ENCODE measurements around the gene PPP2CA. TPM values are rescaled to one million over a fixed set of nuclear protein-coding genes. Genes with fewer than 3 reads are reported as not detected.
"Not testable (repeated sequence)": the region's sequence is repeated elsewhere in the genome, so short reads cannot be mapped to it uniquely, and the experiment has no call there.

PPP2CA gene
- total RNA-seq, 2 donors from 2014 or later, result 45.9 to 194 TPM

- DNase-seq, result no peak
- H3K9me3 ChIP-seq, result no peaks in the 10 kb centered on the region
- no peaks in the 10 kb centered on the region for H3K36me3 ChIP-seq (replicated peaks in 1 of 2; ENCODE audit: insufficient read depth in 1 of 2, low read depth in 2 of 2)
- no peak overlapping the region for H3K27ac ChIP-seq
- no peaks in the 10 kb centered on the region for H3K4me1 ChIP-seq
- TF ChIP-seq POLR2A (IDR thresholded peaks at IDR 0.05) (no peak), CTCF (IDR thresholded peaks at IDR 0.05) (no peak)
- 80 to 81% methylated on average over 3 of the region's 3 CpGs for WGBS, 2 donors
- intact Hi-C loops (cut with DNase I), result no loop called here
- no peak overlapping the region for H3K4me3 ChIP-seq
- no peak for ATAC-seq
- no peaks in the 10 kb centered on the region for H3K27me3 ChIP-seq
Observed at GRCh38 chr5:134257176-134257575, 31.3 kb upstream of the PPP2CA start.

- ATAC-seq (no peak), DNase-seq (no peak)
- intact Hi-C loops (cut with DNase I), result no loop called here
- Histone ChIP-seq H3K4me3 (no peak overlapping the region), H3K9me3 (no peaks in the 10 kb centered on the region), H3K36me3 (replicated peaks in 1 of 2; ENCODE audit: insufficient read depth in 1 of 2, low read depth in 2 of 2) (no peaks in the 10 kb centered on the region), H3K4me1 (no peaks in the 10 kb centered on the region), H3K27me3 (no peaks in the 10 kb centered on the region), H3K27ac (no peak overlapping the region)
- WGBS, 2 donors, result 76 to 92% methylated on average over 1 to 2 of the region's 2 CpGs
- no peak for TF ChIP-seq POLR2A (IDR thresholded peaks at IDR 0.05)
- TF ChIP-seq CTCF (IDR thresholded peaks at IDR 0.05), result no peak
Observed at GRCh38 chr5:134255418-134256150, 29.7 kb upstream of the PPP2CA start.

- H3K27ac ChIP-seq; H3K36me3 ChIP-seq (replicated peaks in 1 of 2; ENCODE audit: insufficient read depth in 1 of 2, low read depth in 2 of 2); H3K27me3 ChIP-seq; DNase-seq; H3K4me1 ChIP-seq; H3K4me3 ChIP-seq; ATAC-seq; intact Hi-C loops (cut with DNase I); H3K9me3 ChIP-seq: not testable (repeated sequence)
- WGBS, 2 donors, result 89 to 91% methylated on average over 8 of the region's 8 CpGs
Observed at GRCh38 chr5:134253368-134254153, 27.7 kb upstream of the PPP2CA start.

GRCh38 chr5:134252671-134253070, 26.8 kb upstream of the PPP2CA start:
- Histone ChIP-seq H3K27me3 (no peaks in the 10 kb centered on the region), H3K27ac (no peak overlapping the region), H3K4me3 (no peak overlapping the region), H3K36me3 (replicated peaks in 1 of 2; ENCODE audit: insufficient read depth in 1 of 2, low read depth in 2 of 2) (no peaks in the 10 kb centered on the region), H3K4me1 (no peaks in the 10 kb centered on the region), H3K9me3 (no peaks in the 10 kb centered on the region)
- peak; percentile 38 for ATAC-seq
- TF ChIP-seq POLR2A (IDR thresholded peaks at IDR 0.05) (no peak), CTCF (IDR thresholded peaks at IDR 0.05) (no peak)
- 53 to 65% methylated on average over 5 of the region's 5 CpGs for WGBS, 2 donors
- DNase-seq, result peak in 1 of 4 donors; percentile 12
- intact Hi-C loops (cut with DNase I), result no loop called here

- Histone ChIP-seq H3K4me1 (no peaks in the 10 kb centered on the region), H3K27ac (no peak overlapping the region), H3K9me3 (no peaks in the 10 kb centered on the region), H3K36me3 (replicated peaks in 1 of 2; ENCODE audit: insufficient read depth in 1 of 2, low read depth in 2 of 2) (no peaks in the 10 kb centered on the region), H3K27me3 (no peaks in the 10 kb centered on the region), H3K4me3 (no peak overlapping the region)
- no peak for ATAC-seq
- TF ChIP-seq CTCF (IDR thresholded peaks at IDR 0.05), result no peak
- TF ChIP-seq POLR2A (IDR thresholded peaks at IDR 0.05), result no peak
- WGBS, 2 donors, result 56 to 62% methylated on average over 3 of the region's 3 CpGs
- DNase-seq, result no peak
- intact Hi-C loops (cut with DNase I), result no loop called here
Observed at GRCh38 chr5:134250949-134251348, 25.1 kb upstream of the PPP2CA start.
